Astrocyte of the spinal cord (primary cell): Measurements from ENCODE around the gene POU4F2.
A peak's percentile ranks its signal among the peaks of the same experiment; 100 is the strongest.

Experiments
- DNase-seq: peaks from one replicate; pipeline ENCODE4 v3.0.0; 2011; ENCODE audit warnings: low read depth, low spot score
- H3K4me3 ChIP-seq: 2 replicates; pipeline ENCODE4 v1.5.1; 2011; ENCODE audit warnings: low read depth, mild to moderate bottlenecking, low read length, moderate library complexity
- CTCF ChIP-seq: IDR thresholded peaks from 2 replicates; pipeline ENCODE4 v1.5.1; 2012; ENCODE audit warnings: low read depth, mild to moderate bottlenecking, low read length, inconsistent platforms
- in situ Hi-C: cut with HindIII; loops from 2 replicates; pipeline ENCODE4 v1.10.0; 2017; ENCODE audit warnings: low sequenced_read_pairs

Gene POU4F2

GRCh38 chr4:146638786-146639505, at the start of gene POU4F2:
POU4F2 (plus strand) TSS chr4:146638893; CDS start chr4:146639141, 248 bp downstream.
- peak; percentile 25 for DNase-seq
- H3K4me3 ChIP-seq: no peak within 1 kb of the TSS
- in situ Hi-C loops: no loop called here
- TF ChIP-seq CTCF: no peak

GRCh38 chr4:146590801-146591200, 47.9 kb upstream of the POU4F2 start:
- in situ Hi-C loops: no loop called here
- no peak overlapping the region for H3K4me3 ChIP-seq
- no peak for TF ChIP-seq CTCF
- DNase-seq: no peak

- H3K4me3 ChIP-seq: no peak overlapping the region
- DNase-seq: no peak
- in situ Hi-C loops: no loop called here
- TF ChIP-seq CTCF: no peak
These were observed 46.7 kb upstream of the POU4F2 start for GRCh38 chr4:146592019-146592418.

GRCh38 chr4:146632770-146633470, 5.8 kb upstream of the POU4F2 start:
- DNase-seq: no peak
- TF ChIP-seq CTCF: no peak
- in situ Hi-C loops: no loop called here
- H3K4me3 ChIP-seq: no peak overlapping the region

- in situ Hi-C loops: no loop called here
- no peak for DNase-seq
- no peak for TF ChIP-seq CTCF
- H3K4me3 ChIP-seq: no peak overlapping the region
These were observed 5.3 kb upstream of the POU4F2 start for GRCh38 chr4:146633471-146633800.

- H3K4me3 ChIP-seq: no peak overlapping the region
- no peak for TF ChIP-seq CTCF
- in situ Hi-C loops: no loop called here
- DNase-seq: no peak
These were observed 3.9 kb upstream of the POU4F2 start for GRCh38 chr4:146634825-146635224.
